ENCODE data around the gene SH3PXD2A.
"Not testable (repeated sequence)": the region's sequence is repeated elsewhere in the genome, so short reads cannot be mapped to it uniquely, and the experiment has no call there.

The SH3PXD2A gene

GRCh38 chr10:103732339-103733044 is 122.9 kb downstream of the SH3PXD2A start:
- H3K36me3 ChIP-seq (ENCODE audit: control insufficient read depth in 2 of 2, insufficient read depth in 2 of 2, low read length in 2 of 2): peaks cover 0 to 2% of the 10 kb centered on the region in 2 donors
- H3K27ac ChIP-seq (ENCODE audit: low read length): no peak overlapping the region
- no peak overlapping the region for H3K9ac ChIP-seq (ENCODE audit: low read length in 2 of 2)
- H3K4me1 ChIP-seq (ENCODE audit: control insufficient read depth, insufficient read depth, low read length): peaks cover 6% of the 10 kb centered on the region
- no peak overlapping the region for H3K4me3 ChIP-seq (ENCODE audit: low read length in 2 of 2)
- no peaks in the 10 kb centered on the region for H3K27me3 ChIP-seq (ENCODE audit: control insufficient read depth in 1 of 2, insufficient read depth in 2 of 2, low read length in 2 of 2)
- H3K9me3 ChIP-seq (ENCODE audit: control insufficient read depth in 2 of 2, low read length in 2 of 2): no peaks in the 10 kb centered on the region

- Histone ChIP-seq H3K27ac (ENCODE audit: low read length) (no peak overlapping the region), H3K9me3 (ENCODE audit: control insufficient read depth in 2 of 2, low read length in 2 of 2) (no peaks in the 10 kb centered on the region), H3K27me3 (ENCODE audit: control insufficient read depth in 1 of 2, insufficient read depth in 2 of 2, low read length in 2 of 2) (no peaks in the 10 kb centered on the region), H3K4me3 (ENCODE audit: low read length in 2 of 2) (no peak overlapping the region), H3K9ac (ENCODE audit: low read length in 2 of 2) (no peak overlapping the region), H3K4me1 (ENCODE audit: control insufficient read depth, insufficient read depth, low read length) (peaks cover 9% of the 10 kb centered on the region), H3K36me3 (ENCODE audit: control insufficient read depth in 2 of 2, insufficient read depth in 2 of 2, low read length in 2 of 2) (peaks cover 0 to 2% of the 10 kb centered on the region in 2 donors)
Measured at GRCh38 chr10:103731609-103732270, 123.6 kb downstream of the SH3PXD2A start.

GRCh38 chr10:103731026-103731425 is 124.3 kb downstream of the SH3PXD2A start:
- H3K4me1 ChIP-seq (ENCODE audit: control insufficient read depth, insufficient read depth, low read length); H3K36me3 ChIP-seq (ENCODE audit: control insufficient read depth in 2 of 2, insufficient read depth in 2 of 2, low read length in 2 of 2); H3K4me3 ChIP-seq (ENCODE audit: low read length in 2 of 2); H3K27me3 ChIP-seq (ENCODE audit: control insufficient read depth in 1 of 2, insufficient read depth in 2 of 2, low read length in 2 of 2); H3K27ac ChIP-seq (ENCODE audit: low read length); H3K9me3 ChIP-seq (ENCODE audit: control insufficient read depth in 2 of 2, low read length in 2 of 2); H3K9ac ChIP-seq (ENCODE audit: low read length in 2 of 2): not testable (repeated sequence)

GRCh38 chr10:103729851-103730250 is 125.5 kb downstream of the SH3PXD2A start:
- Histone ChIP-seq H3K9me3 (ENCODE audit: control insufficient read depth in 2 of 2, low read length in 2 of 2) (no peaks in the 10 kb centered on the region), H3K9ac (ENCODE audit: low read length in 2 of 2) (no peak overlapping the region), H3K4me1 (ENCODE audit: control insufficient read depth, insufficient read depth, low read length) (peaks cover 9% of the 10 kb centered on the region), H3K27me3 (ENCODE audit: control insufficient read depth in 1 of 2, insufficient read depth in 2 of 2, low read length in 2 of 2) (no peaks in the 10 kb centered on the region), H3K36me3 (ENCODE audit: control insufficient read depth in 2 of 2, insufficient read depth in 2 of 2, low read length in 2 of 2) (peaks cover 0 to 2% of the 10 kb centered on the region in 2 donors), H3K27ac (ENCODE audit: low read length) (no peak overlapping the region), H3K4me3 (ENCODE audit: low read length in 2 of 2) (no peak overlapping the region)

GRCh38 chr10:103727991-103728689 is 127.2 kb downstream of the SH3PXD2A start:
- Histone ChIP-seq H3K4me1 (ENCODE audit: control insufficient read depth, insufficient read depth, low read length) (peaks cover 9% of the 10 kb centered on the region), H3K9ac (ENCODE audit: low read length in 2 of 2) (peak overlapping the region in 1 of 2 donors; percentile 38), H3K9me3 (ENCODE audit: control insufficient read depth in 2 of 2, low read length in 2 of 2) (no peaks in the 10 kb centered on the region), H3K27me3 (ENCODE audit: control insufficient read depth in 1 of 2, insufficient read depth in 2 of 2, low read length in 2 of 2) (no peaks in the 10 kb centered on the region), H3K27ac (ENCODE audit: low read length) (no peak overlapping the region), H3K36me3 (ENCODE audit: control insufficient read depth in 2 of 2, insufficient read depth in 2 of 2, low read length in 2 of 2) (peaks cover 0 to 3% of the 10 kb centered on the region in 2 donors), H3K4me3 (ENCODE audit: low read length in 2 of 2) (peak overlapping the region in 1 of 2 donors; percentile 29)

- Histone ChIP-seq H3K4me3 (ENCODE audit: low read length in 2 of 2) (peak overlapping the region in 1 of 2 donors; percentile 29), H3K27ac (ENCODE audit: low read length) (no peak overlapping the region), H3K9ac (ENCODE audit: low read length in 2 of 2) (peak overlapping the region; percentile 13 to 38)
Measured at GRCh38 chr10:103727546-103727963, 127.8 kb downstream of the SH3PXD2A start.

GRCh38 chr10:103726637-103727036 is 128.7 kb downstream of the SH3PXD2A start:
- no peaks in the 10 kb centered on the region for H3K9me3 ChIP-seq (ENCODE audit: control insufficient read depth in 2 of 2, low read length in 2 of 2)

More at GRCh38 chr10:103727546-103727963, 127.8 kb downstream of the SH3PXD2A start:
- Histone ChIP-seq H3K36me3 (ENCODE audit: control insufficient read depth in 2 of 2, insufficient read depth in 2 of 2, low read length in 2 of 2) (peaks cover 3% of the 10 kb centered on the region in 2 donors), H3K4me1 (ENCODE audit: control insufficient read depth, insufficient read depth, low read length) (peaks cover 9% of the 10 kb centered on the region), H3K27me3 (ENCODE audit: control insufficient read depth in 1 of 2, insufficient read depth in 2 of 2, low read length in 2 of 2) (no peaks in the 10 kb centered on the region), H3K9me3 (ENCODE audit: control insufficient read depth in 2 of 2, low read length in 2 of 2) (no peaks in the 10 kb centered on the region)

GRCh38 chr10:103725242-103725641 is 130.1 kb downstream of the SH3PXD2A start:
- Histone ChIP-seq H3K4me1 (ENCODE audit: control insufficient read depth, insufficient read depth, low read length) (peaks cover 12% of the 10 kb centered on the region), H3K27ac (ENCODE audit: low read length) (no peak overlapping the region), H3K4me3 (ENCODE audit: low read length in 2 of 2) (no peak overlapping the region), H3K36me3 (ENCODE audit: control insufficient read depth in 2 of 2, insufficient read depth in 2 of 2, low read length in 2 of 2) (peaks cover 3 to 6% of the 10 kb centered on the region in 2 donors), H3K9me3 (ENCODE audit: control insufficient read depth in 2 of 2, low read length in 2 of 2) (no peaks in the 10 kb centered on the region), H3K9ac (ENCODE audit: low read length in 2 of 2) (no peak overlapping the region), H3K27me3 (ENCODE audit: control insufficient read depth in 1 of 2, insufficient read depth in 2 of 2, low read length in 2 of 2) (no peaks in the 10 kb centered on the region)

More at GRCh38 chr10:103726637-103727036, 128.7 kb downstream of the SH3PXD2A start:
- H3K4me1 ChIP-seq (ENCODE audit: control insufficient read depth, insufficient read depth, low read length): peaks cover 9% of the 10 kb centered on the region
- no peaks in the 10 kb centered on the region for H3K27me3 ChIP-seq (ENCODE audit: control insufficient read depth in 1 of 2, insufficient read depth in 2 of 2, low read length in 2 of 2)
- no peak overlapping the region for H3K27ac ChIP-seq (ENCODE audit: low read length)
- H3K36me3 ChIP-seq (ENCODE audit: control insufficient read depth in 2 of 2, insufficient read depth in 2 of 2, low read length in 2 of 2): peaks cover 3 to 4% of the 10 kb centered on the region in 2 donors
- H3K9ac ChIP-seq (ENCODE audit: low read length in 2 of 2): no peak overlapping the region
- H3K4me3 ChIP-seq (ENCODE audit: low read length in 2 of 2): no peak overlapping the region

- Histone ChIP-seq H3K9ac (ENCODE audit: low read length in 2 of 2) (no peak overlapping the region), H3K4me1 (ENCODE audit: control insufficient read depth, insufficient read depth, low read length) (peaks cover 12% of the 10 kb centered on the region), H3K36me3 (ENCODE audit: control insufficient read depth in 2 of 2, insufficient read depth in 2 of 2, low read length in 2 of 2) (peaks cover 3 to 6% of the 10 kb centered on the region in 2 donors), H3K9me3 (ENCODE audit: control insufficient read depth in 2 of 2, low read length in 2 of 2) (no peaks in the 10 kb centered on the region), H3K4me3 (ENCODE audit: low read length in 2 of 2) (no peak overlapping the region), H3K27ac (ENCODE audit: low read length) (no peak overlapping the region), H3K27me3 (ENCODE audit: control insufficient read depth in 1 of 2, insufficient read depth in 2 of 2, low read length in 2 of 2) (no peaks in the 10 kb centered on the region)
Measured at GRCh38 chr10:103724771-103725170, 130.6 kb downstream of the SH3PXD2A start.

GRCh38 chr10:103724074-103724473 is 131.3 kb downstream of the SH3PXD2A start:
- H3K27ac ChIP-seq (ENCODE audit: low read length): no peak overlapping the region

More at GRCh38 chr10:103724074-103724473, 131.3 kb downstream of the SH3PXD2A start:
- Histone ChIP-seq H3K4me1 (ENCODE audit: control insufficient read depth, insufficient read depth, low read length) (peaks cover 12% of the 10 kb centered on the region), H3K9me3 (ENCODE audit: control insufficient read depth in 2 of 2, low read length in 2 of 2) (no peaks in the 10 kb centered on the region), H3K4me3 (ENCODE audit: low read length in 2 of 2) (no peak overlapping the region), H3K27me3 (ENCODE audit: control insufficient read depth in 1 of 2, insufficient read depth in 2 of 2, low read length in 2 of 2) (no peaks in the 10 kb centered on the region), H3K9ac (ENCODE audit: low read length in 2 of 2) (no peak overlapping the region), H3K36me3 (ENCODE audit: control insufficient read depth in 2 of 2, insufficient read depth in 2 of 2, low read length in 2 of 2) (peaks cover 3 to 6% of the 10 kb centered on the region in 2 donors)
